Trophoblast cell (in vitro differentiated cells and primary cell): ENCODE results near the gene NRXN3.

Source experiments
- DNase-seq, 2 donors: peaks; one replicate each; pipeline ENCODE4 v3.0.0-alpha.2; 2016
- H2AFZ ChIP-seq: 2 replicates; pipeline ENCODE4 v1.6.1; 2013; ENCODE audit warnings: low read length, moderate library complexity, mild to moderate bottlenecking; ENCODE audit not compliant: insufficient read depth, poor library complexity
- H2AK5ac ChIP-seq: 2 replicates; pipeline ENCODE4 v1.6.1; 2013; ENCODE audit warnings: mild to moderate bottlenecking, low read length
- H2BK120ac ChIP-seq: 2 replicates; pipeline ENCODE4 v1.6.1; 2013; ENCODE audit warnings: low read length, mild to moderate bottlenecking, moderate library complexity; ENCODE audit not compliant: insufficient read depth, poor library complexity
- H2BK12ac ChIP-seq: 2 replicates; pipeline ENCODE4 v1.6.1; 2013; ENCODE audit warnings: mild to moderate bottlenecking, low read length, moderate library complexity
- H2BK5ac ChIP-seq: 2 replicates; pipeline ENCODE4 v1.6.1; 2013; ENCODE audit warnings: low read length, low read depth, moderate library complexity, mild to moderate bottlenecking; ENCODE audit not compliant: poor library complexity
- H3K14ac ChIP-seq: 2 replicates; pipeline ENCODE4 v1.6.1; 2013; ENCODE audit warnings: mild to moderate bottlenecking, low read length
- H3K18ac ChIP-seq: 2 replicates; pipeline ENCODE4 v1.6.1; 2013; ENCODE audit warnings: mild to moderate bottlenecking, low read length
- H3K23ac ChIP-seq: 2 replicates; pipeline ENCODE4 v1.6.1; 2013; ENCODE audit warnings: low read length
- H3K27ac ChIP-seq: 2 replicates; pipeline ENCODE4 v1.5.1; 2013; ENCODE audit warnings: low read depth, mild to moderate bottlenecking, inconsistent platforms, low read length, moderate library complexity
- H3K27me3 ChIP-seq: 2 replicates; pipeline ENCODE4 v1.6.1; 2013; ENCODE audit warnings: inconsistent platforms, mild to moderate bottlenecking, low read length, moderate library complexity; ENCODE audit not compliant: insufficient read depth
- H3K36me3 ChIP-seq, 2 experiments: 1 replicate in 1 of 2; 2 replicates in 1 of 2; pipeline ENCODE4 v1.6.1; 2013; ENCODE audit warnings: low read length in 2 of 2, mild to moderate bottlenecking in 2 of 2, moderate library complexity in 1 of 2; ENCODE audit not compliant: insufficient read depth in 2 of 2, control insufficient read depth in 1 of 2
- H3K4ac ChIP-seq: 2 replicates; pipeline ENCODE4 v1.6.1; 2013; ENCODE audit warnings: low read depth, mild to moderate bottlenecking, low read length, moderate library complexity
- H3K4me1 ChIP-seq, 2 experiments: 1 replicate in 1 of 2; 2 replicates in 1 of 2; pipeline ENCODE4 v1.6.1; 2013; ENCODE audit warnings: low read length in 2 of 2, mild to moderate bottlenecking in 2 of 2, moderate library complexity in 1 of 2; ENCODE audit not compliant: insufficient read depth in 2 of 2, control insufficient read depth in 1 of 2
- H3K4me2 ChIP-seq: 2 replicates; pipeline ENCODE4 v1.6.1; 2013; ENCODE audit warnings: inconsistent platforms, mild to moderate bottlenecking, low read length, moderate library complexity
- H3K4me3 ChIP-seq: 2 replicates; pipeline ENCODE4 v1.5.1; 2013; ENCODE audit warnings: mild to moderate bottlenecking, low read depth, low read length, inconsistent platforms
- H3K79me1 ChIP-seq: one replicate; pipeline ENCODE4 v1.6.1; 2013; ENCODE audit warnings: low read length
- H3K79me2 ChIP-seq: 2 replicates; pipeline ENCODE4 v1.6.1; 2013; ENCODE audit warnings: low read length, mild to moderate bottlenecking; ENCODE audit not compliant: control insufficient read depth, insufficient read depth, poor library complexity
- H3K9ac ChIP-seq: 2 replicates; pipeline ENCODE4 v1.6.1; 2013; ENCODE audit warnings: mild to moderate bottlenecking, low read length
- H3K9me3 ChIP-seq: 2 replicates; pipeline ENCODE4 v1.6.1; 2013; ENCODE audit warnings: low read depth, mild to moderate bottlenecking, control low read depth, inconsistent platforms, low read length; ENCODE audit not compliant: insufficient read depth
- H4K12ac ChIP-seq: 2 replicates; pipeline ENCODE4 v1.6.1; 2013; ENCODE audit warnings: low read depth, mild to moderate bottlenecking, low read length, moderate library complexity
- H4K8ac ChIP-seq: 2 replicates; pipeline ENCODE4 v1.6.1; 2013; ENCODE audit warnings: low read depth, mild to moderate bottlenecking, low read length, moderate library complexity
- H4K91ac ChIP-seq: one replicate; pipeline ENCODE4 v1.6.1; 2013; ENCODE audit warnings: low read depth, mild to moderate bottlenecking, low read length, moderate library complexity
- WGBS: extraction: QIAGEN DNeasy Blood & Tissue Kit; methylation state at CpG from one replicate; pipeline ENCODE4 v1.1.7; 2013; ENCODE audit warnings: missing lambda C conversion rate; ENCODE audit not compliant: insufficient read length, insufficient coverage; ENCODE audit errors: extremely low coverage; 5-methylcytosine and 5-hydroxymethylcytosine counted together

Gene NRXN3

DNA sequence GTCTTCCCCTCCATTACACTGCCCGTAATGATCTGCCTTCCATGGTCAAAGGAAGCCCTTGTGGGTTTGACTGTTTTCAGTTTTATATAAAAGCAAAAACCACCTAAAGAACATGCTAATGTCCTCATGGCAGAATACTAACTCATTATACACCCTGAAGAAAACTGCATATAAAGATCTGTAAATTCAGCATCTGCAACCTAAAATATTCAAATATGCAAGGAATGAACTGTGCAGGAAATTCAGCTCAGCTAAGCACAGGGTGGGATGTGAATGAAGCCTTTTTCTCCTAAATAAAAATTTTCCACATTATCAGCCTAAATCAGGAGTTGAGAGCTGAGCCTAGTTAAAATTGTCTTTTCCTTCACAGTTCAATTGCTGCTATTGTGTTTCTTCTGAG, 128.1 kb downstream of the NRXN3 start:
- Histone ChIP-seq H3K27ac (no peak overlapping the region), H2AK5ac (no peak overlapping the region), H3K36me3 (peaks cover 0 to 2% of the 10 kb centered on the region in 2 experiments), H4K12ac (no peak overlapping the region), H3K18ac (no peak overlapping the region), H3K27me3 (no peaks in the 10 kb centered on the region), H3K23ac (no peak overlapping the region), H2BK12ac (no peak overlapping the region), H3K4me1 (no peaks in the 10 kb centered on the region), H2BK5ac (no peak overlapping the region), H3K79me1 (no peaks in the 10 kb centered on the region), H3K9me3 (no peaks in the 10 kb centered on the region), H4K8ac (no peak overlapping the region), H4K91ac (no peak overlapping the region), H2BK120ac (no peak overlapping the region), H2AFZ (no peak overlapping the region), H3K79me2 (no peaks in the 10 kb centered on the region), H3K4me3 (no peak overlapping the region), H3K4ac (no peak overlapping the region), H3K4me2 (no peak overlapping the region), H3K9ac (no peak overlapping the region), H3K14ac (no peak overlapping the region)
- no CpG with 5 or more reads among the region's 1 CpG for WGBS
- no peak for DNase-seq

DNA sequence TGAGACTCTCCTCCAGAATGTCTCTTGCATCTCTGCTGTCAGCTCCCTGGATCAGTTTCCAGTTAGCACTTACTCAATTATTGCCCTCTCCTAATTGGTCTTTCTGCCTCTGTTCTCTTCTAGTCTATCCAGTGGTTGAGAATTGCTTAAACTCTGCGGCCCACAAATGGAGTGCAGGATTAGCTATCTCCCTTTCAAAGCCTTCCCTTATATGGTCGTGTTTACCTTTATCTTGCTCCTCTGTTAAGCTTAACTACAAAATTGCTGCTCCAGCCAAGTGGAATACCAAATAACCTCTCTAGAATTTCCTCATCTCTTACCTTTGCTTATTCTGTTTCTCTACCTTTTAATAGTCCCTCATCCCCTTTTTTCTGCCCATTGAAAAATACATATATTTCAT, 132.7 kb downstream of the NRXN3 start:
- no peaks in the 10 kb centered on the region for H3K79me1 ChIP-seq
- H3K36me3 ChIP-seq, result peaks cover 0 to under 1% of the 10 kb centered on the region in 2 experiments
- H2BK5ac ChIP-seq, result no peak overlapping the region
- H3K18ac ChIP-seq, result no peak overlapping the region
- no peak overlapping the region for H3K4me3 ChIP-seq
- H4K12ac ChIP-seq, result no peak overlapping the region
- no peaks in the 10 kb centered on the region for H3K4me1 ChIP-seq
- no peak overlapping the region for H4K8ac ChIP-seq
- no peak for DNase-seq
- no peak overlapping the region for H2AFZ ChIP-seq
- no CpG with 5 or more reads among the region's 2 CpGs for WGBS
- no peak overlapping the region for H2BK12ac ChIP-seq
- H3K9ac ChIP-seq, result no peak overlapping the region
- no peak overlapping the region for H2BK120ac ChIP-seq
- no peak overlapping the region for H2AK5ac ChIP-seq
- H3K27ac ChIP-seq, result no peak overlapping the region
- no peaks in the 10 kb centered on the region for H3K9me3 ChIP-seq
- no peaks in the 10 kb centered on the region for H3K79me2 ChIP-seq
- H3K4ac ChIP-seq, result no peak overlapping the region
- no peak overlapping the region for H3K23ac ChIP-seq
- no peak overlapping the region for H4K91ac ChIP-seq
- no peak overlapping the region for H3K4me2 ChIP-seq
- no peaks in the 10 kb centered on the region for H3K27me3 ChIP-seq
- H3K14ac ChIP-seq, result no peak overlapping the region

DNA sequence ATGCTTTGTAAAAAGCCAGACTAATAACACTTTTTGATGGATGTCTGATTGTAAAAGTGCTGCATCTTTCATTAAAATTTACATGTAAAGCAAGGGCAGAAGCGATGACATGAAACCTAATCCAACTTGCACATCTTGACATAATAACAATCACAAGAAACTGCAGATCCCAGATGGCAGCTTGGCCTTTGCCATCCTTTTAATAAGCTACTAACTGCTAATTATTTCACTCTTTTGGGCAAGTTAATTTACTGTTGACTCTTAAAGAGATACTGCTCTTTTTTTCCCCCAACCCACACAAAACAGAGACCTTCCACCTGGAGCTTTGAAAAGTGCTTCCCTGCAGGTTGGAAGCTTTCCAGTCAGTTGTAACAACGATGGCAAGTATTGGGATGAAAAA, 137.5 kb downstream of the NRXN3 start:
- no peak overlapping the region for H4K8ac ChIP-seq
- H3K18ac ChIP-seq, result no peak overlapping the region
- no peak overlapping the region for H4K91ac ChIP-seq
- H3K9ac ChIP-seq, result no peak overlapping the region
- no peaks in the 10 kb centered on the region for H3K79me1 ChIP-seq
- H3K79me2 ChIP-seq, result no peaks in the 10 kb centered on the region
- no peak overlapping the region for H3K4me2 ChIP-seq
- no peaks in the 10 kb centered on the region for H3K9me3 ChIP-seq
- H3K4me3 ChIP-seq, result no peak overlapping the region
- H4K12ac ChIP-seq, result no peak overlapping the region
- H3K36me3 ChIP-seq, result no peaks in the 10 kb centered on the region
- no peak overlapping the region for H2BK120ac ChIP-seq
- no peak overlapping the region for H2AFZ ChIP-seq
- H3K4me1 ChIP-seq, result no peaks in the 10 kb centered on the region
- WGBS, result no CpG with 5 or more reads among the region's 2 CpGs
- H3K27me3 ChIP-seq, result no peaks in the 10 kb centered on the region
- H3K23ac ChIP-seq, result no peak overlapping the region
- no peak overlapping the region for H3K27ac ChIP-seq
- no peak overlapping the region for H3K4ac ChIP-seq
- DNase-seq, result no peak
- no peak overlapping the region for H3K14ac ChIP-seq
- H2BK12ac ChIP-seq, result no peak overlapping the region
- no peak overlapping the region for H2AK5ac ChIP-seq
- H2BK5ac ChIP-seq, result no peak overlapping the region

DNA sequence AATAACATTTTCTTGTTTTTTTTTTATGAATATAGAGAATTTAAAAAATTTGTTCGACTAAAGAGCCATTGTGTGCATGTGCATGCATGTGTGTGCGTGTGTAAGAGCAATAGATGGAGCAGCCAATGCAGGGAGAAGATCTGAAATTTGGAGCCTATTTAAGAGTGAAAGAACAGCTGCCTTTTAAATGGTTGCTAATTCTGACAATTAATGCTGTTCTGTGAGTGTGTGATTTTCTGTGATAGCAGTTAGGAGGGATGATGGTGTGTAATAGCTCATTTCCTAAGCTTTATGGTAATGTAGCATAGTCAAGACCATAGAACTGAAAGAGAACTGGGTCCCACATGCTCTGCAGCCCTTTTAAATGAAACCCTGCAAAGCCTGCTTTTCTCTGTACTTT, 137.9 kb downstream of the NRXN3 start:
- Histone ChIP-seq H2BK5ac (no peak overlapping the region), H3K9me3 (no peaks in the 10 kb centered on the region), H3K23ac (no peak overlapping the region), H3K36me3 (no peaks in the 10 kb centered on the region), H3K4me1 (no peaks in the 10 kb centered on the region), H3K4me2 (no peak overlapping the region), H2BK12ac (no peak overlapping the region), H3K9ac (no peak overlapping the region), H3K18ac (no peak overlapping the region), H3K4me3 (no peak overlapping the region), H2BK120ac (no peak overlapping the region), H3K79me2 (no peaks in the 10 kb centered on the region), H3K14ac (no peak overlapping the region), H4K8ac (no peak overlapping the region), H2AK5ac (no peak overlapping the region), H3K27me3 (no peaks in the 10 kb centered on the region), H2AFZ (no peak overlapping the region), H3K4ac (no peak overlapping the region), H4K91ac (no peak overlapping the region), H4K12ac (no peak overlapping the region), H3K27ac (no peak overlapping the region), H3K79me1 (no peaks in the 10 kb centered on the region)
- no peak for DNase-seq
- no CpG with 5 or more reads among the region's 2 CpGs for WGBS
